H7 (cell line): ENCODE results near the gene ARMH2. TPM values are rescaled to one million over a fixed set of nuclear protein-coding genes. Genes with fewer than 3 reads are reported as not detected.
"Not testable (repeated sequence)": the region's sequence is repeated elsewhere in the genome, so short reads cannot be mapped to it uniquely, and the experiment has no call there.

Experiments used
- DNase-seq: peaks from one replicate; pipeline ENCODE4 v3.0.0; 2012
- H3K27me3 ChIP-seq: 2 replicates; pipeline ENCODE4 v1.6.0; 2011; ENCODE audit warnings: mild to moderate bottlenecking, low read length; ENCODE audit not compliant: control insufficient read depth, insufficient read depth
- H3K36me3 ChIP-seq: replicated peaks from 2 replicates; pipeline ENCODE4 v1.5.1; 2011; ENCODE audit warnings: low read length; ENCODE audit not compliant: control insufficient read depth, insufficient read depth
- H3K4me3 ChIP-seq: 2 replicates; pipeline ENCODE4 v1.5.1; 2011; ENCODE audit warnings: low read depth, mild to moderate bottlenecking, control low read depth, low read length, moderate library complexity; ENCODE audit not compliant: insufficient read depth
- total RNA-seq: library from RNA; depleted of rRNA; stranded (reverse); fragments of >200 nt; shearing (Covaris generic); gene quantifications from 2 replicates; pipeline ENCODE4 v1.2.3, GENCODE V29; 2014

Gene ARMH2
- total RNA-seq, 1 experiment from 2014 or later: not detected

DNA sequence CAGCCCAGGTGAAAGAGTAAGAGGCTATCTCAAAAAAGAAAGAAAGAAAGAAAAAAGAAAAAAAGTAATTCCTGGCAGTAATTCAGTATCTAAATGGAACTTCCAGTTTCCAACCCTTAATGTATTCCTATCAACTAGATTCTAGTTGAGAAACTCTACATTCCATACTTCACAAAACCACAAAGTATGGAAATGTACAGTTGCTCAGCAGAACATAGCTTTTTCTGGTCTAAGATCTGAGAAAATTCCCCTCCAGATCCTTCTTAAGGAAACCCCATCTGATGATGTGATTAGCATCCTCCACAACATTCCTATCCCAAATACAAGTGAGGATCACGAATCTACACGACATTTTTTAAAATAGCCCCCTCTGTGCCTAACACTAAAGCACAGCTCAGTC lies 3.6 kb downstream of the ARMH2 start:
- no peak overlapping the region for H3K4me3 ChIP-seq
- no peaks in the 10 kb centered on the region for H3K27me3 ChIP-seq
- DNase-seq: no peak
- H3K36me3 ChIP-seq: no peaks in the 10 kb centered on the region

- H3K4me3 ChIP-seq: no peak overlapping the region
- peaks cover 14% of the 10 kb centered on the region for H3K36me3 ChIP-seq
- no peaks in the 10 kb centered on the region for H3K27me3 ChIP-seq
- no peak for DNase-seq
These were observed 10.6 kb downstream of the ARMH2 start for GRCh38 chr6:24788031-24788665.

GRCh38 chr6:24780206-24780605 lies 18.5 kb downstream of the ARMH2 start:
- Histone ChIP-seq H3K36me3 (peaks cover 15% of the 10 kb centered on the region), H3K27me3 (no peaks in the 10 kb centered on the region), H3K4me3 (no peak overlapping the region)
- no peak for DNase-seq

- Histone ChIP-seq H3K36me3 (peaks cover 10% of the 10 kb centered on the region), H3K27me3 (no peaks in the 10 kb centered on the region), H3K4me3 (no peak overlapping the region)
- no peak for DNase-seq
These were observed 19.2 kb downstream of the ARMH2 start for GRCh38 chr6:24779416-24780016.

DNA sequence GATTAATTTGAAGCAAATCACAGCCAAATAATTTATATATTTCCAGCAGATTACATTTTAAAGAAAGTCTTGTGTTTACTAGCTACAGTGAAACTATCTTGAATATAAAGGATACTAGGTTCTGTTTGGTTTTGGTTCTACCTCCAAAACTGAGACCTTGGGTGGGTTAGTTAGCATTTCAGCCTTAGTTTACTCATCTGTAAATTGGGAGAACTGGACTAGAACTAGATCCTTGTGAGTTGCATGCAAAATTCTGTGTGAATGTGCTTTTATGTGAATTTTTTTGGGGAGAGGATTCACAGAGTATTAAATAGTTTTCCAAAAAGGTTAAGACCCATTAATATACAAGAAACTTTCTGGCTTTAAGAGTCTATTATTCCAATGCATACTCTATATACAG lies 19.8 kb downstream of the ARMH2 start:
- Histone ChIP-seq H3K4me3 (no peak overlapping the region), H3K36me3 (peaks cover 8% of the 10 kb centered on the region), H3K27me3 (no peaks in the 10 kb centered on the region)
- DNase-seq: no peak

DNA sequence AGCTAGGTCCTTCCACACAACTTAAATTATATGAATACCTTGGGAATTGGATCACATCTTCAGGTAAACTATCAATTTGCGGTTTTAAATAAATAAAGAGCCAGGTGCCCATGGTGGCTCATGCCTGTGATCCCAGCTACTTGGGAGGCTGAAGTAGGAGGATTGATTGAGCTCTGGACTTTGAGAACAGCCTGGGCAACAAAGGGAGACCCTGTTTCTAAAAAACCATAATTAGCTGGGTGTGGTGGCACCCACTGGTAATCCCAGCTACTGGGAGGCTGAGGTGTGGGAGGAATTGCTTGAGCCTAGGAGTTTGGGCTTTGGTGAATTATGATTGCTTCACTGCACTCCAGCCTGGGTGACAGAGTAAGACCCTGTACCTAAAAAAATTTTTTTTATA lies 20.6 kb downstream of the ARMH2 start:
- Histone ChIP-seq H3K4me3 (no peak overlapping the region), H3K36me3 (peaks cover 7% of the 10 kb centered on the region), H3K27me3 (no peaks in the 10 kb centered on the region)
- DNase-seq: no peak

DNA sequence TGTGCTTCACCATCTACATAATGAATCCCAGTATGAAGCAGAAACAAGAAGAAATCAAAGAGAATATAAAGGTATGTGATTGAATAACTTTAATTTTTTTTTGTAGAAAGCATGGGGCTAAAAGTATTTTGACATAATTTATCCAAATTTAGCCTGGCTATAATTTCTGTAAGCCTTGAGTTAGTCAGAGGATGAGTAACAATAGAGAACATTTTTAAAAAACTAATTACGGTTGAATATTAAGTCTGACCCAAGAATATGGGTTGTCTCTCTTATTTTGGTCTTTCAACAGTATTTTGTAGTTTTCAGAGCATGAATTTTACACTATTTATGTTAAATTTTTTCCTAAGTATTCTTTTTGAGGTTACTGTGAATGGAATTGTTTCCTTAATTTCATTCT lies 21.5 kb downstream of the ARMH2 start:
- Histone ChIP-seq H3K36me3 (peaks cover 4% of the 10 kb centered on the region), H3K4me3 (no peak overlapping the region), H3K27me3 (no peaks in the 10 kb centered on the region)
- no peak for DNase-seq

GRCh38 chr6:24775520-24776058 lies 23.1 kb downstream of the ARMH2 start:
- Histone ChIP-seq H3K4me3 (peak overlapping the region; percentile 100), H3K27me3 (no peaks in the 10 kb centered on the region), H3K36me3 (no peaks in the 10 kb centered on the region; the same call in 1 of the 2 replicates)
- DNase-seq: no peak

DNA sequence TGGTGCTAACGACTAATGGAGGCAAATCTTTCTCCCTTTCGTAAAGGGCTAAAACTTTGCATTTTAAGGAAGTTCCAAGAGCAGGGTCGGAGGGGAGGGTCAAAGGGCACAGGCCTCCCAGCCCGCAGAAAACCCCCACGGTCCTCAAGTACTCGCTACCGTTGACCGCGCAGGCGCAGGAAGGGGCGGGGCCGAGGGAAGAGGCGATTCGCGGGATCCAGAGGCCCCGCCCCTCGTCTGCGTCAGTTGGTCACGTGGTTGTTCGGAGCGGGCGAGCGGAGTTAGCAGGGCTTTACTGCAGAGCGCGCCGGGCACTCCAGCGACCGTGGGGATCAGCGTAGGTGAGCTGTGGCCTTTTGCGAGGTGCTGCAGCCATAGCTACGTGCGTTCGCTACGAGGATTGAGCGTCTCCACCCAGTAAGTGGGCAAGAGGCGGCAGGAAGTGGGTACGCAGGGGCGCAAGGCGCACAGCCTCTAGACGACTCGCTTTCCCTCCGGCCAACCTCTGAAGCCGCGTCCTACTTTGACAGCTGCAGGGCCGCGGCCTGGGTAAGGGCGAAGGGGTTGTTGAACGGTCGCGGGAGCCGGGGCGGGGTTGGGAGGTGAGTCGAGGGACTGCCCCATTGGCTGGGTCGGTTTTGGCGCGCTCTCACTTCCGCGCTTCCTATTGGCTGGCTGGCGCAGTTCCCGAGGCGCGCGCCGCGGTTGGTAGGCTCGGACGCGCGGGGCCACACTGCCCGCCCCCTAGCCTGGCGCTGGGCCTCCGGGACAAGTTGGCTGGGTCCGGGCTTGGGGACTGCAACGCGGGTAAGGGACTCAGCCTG lies 23.8 kb downstream of the ARMH2 start, which contains the start of gene GMNN:
TSS of gene GMNN (plus strand) at position 242 of the 824 bp plus-strand sequence. CDS start 2,310 bp downstream, outside the sequence.
- Histone ChIP-seq H3K36me3 (no peaks in the 10 kb centered on the region; the same call in 1 of the 2 replicates), H3K27me3 (no peaks in the 10 kb centered on the region), H3K4me3 (peak within 1 kb of the TSS; percentile 100)
- DNase-seq: peak; percentile 97

GRCh38 chr6:24768361-24768760 lies 30.4 kb downstream of the ARMH2 start:
- DNase-seq: no peak
- Histone ChIP-seq H3K27me3 (no peaks in the 10 kb centered on the region), H3K36me3 (no peaks in the 10 kb centered on the region), H3K4me3 (no peak overlapping the region)

DNA sequence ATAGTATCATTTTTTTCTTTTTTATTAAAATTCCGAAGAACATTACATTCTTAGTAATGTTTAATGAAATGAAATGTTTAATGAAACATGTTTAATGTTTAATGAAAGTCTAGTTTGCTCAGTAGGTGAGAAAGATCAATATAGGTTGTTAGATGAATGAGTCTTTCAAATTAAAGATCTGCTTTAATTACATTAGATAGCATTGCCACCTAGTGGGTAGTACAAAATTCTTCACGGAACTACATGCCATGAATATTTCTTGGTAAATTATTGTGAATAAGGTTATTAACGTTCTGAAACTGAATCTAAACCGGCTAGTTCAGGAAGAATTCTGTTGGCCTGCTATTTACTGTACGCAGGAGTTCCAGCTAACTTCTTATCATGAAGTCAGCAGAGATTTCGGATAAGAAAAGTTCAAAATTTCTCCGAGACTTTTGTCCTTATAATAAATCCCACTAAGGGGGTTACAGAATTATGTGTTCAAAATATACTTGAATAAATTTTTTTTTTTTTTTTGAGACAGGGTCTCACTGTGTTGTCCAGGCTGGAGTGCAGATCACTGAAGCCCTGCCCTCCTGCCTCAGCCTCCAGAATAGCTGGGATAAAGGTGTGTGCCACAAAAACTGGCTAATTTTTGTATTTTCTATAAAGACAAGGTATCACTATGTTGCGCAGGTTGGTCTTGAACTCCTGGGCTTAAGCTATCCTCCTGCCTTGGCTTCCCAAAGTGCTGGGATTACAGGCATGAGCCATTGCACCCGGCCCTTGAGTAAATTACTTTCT lies 31.8 kb downstream of the ARMH2 start:
- Histone ChIP-seq H3K4me3 (no peak overlapping the region), H3K27me3 (no peaks in the 10 kb centered on the region), H3K36me3 (no peaks in the 10 kb centered on the region)
- DNase-seq: peak; percentile 33

DNA sequence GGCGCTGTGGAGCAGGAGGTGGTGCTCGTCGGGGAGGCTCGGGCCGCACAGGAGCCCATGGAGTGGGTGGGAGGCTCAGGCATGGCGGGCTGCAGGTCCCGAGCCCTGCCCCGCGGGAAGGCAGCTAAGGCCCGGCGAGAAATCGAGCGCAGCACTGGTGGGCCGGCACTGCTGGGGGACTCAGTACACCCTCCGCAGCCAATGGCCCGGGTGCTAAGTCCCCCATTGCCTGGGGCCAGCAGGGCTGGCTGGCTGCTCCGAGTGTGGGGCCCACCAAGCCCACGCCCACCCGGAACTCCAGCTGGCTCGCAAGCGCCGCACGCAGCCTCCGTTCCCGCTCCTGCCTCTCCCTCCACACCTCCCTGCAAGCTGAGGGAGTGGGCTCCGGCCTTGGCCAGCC lies 32.7 kb downstream of the ARMH2 start:
- not testable (repeated sequence) for H3K36me3 ChIP-seq, DNase-seq, H3K4me3 ChIP-seq, H3K27me3 ChIP-seq

- not testable (repeated sequence) for DNase-seq, H3K27me3 ChIP-seq, H3K4me3 ChIP-seq, H3K36me3 ChIP-seq
These were observed 33.6 kb downstream of the ARMH2 start for GRCh38 chr6:24764833-24765828.
